Kidney (tissue), 14 donors: ENCODE data around the gene CAPN14. TPM values are rescaled to one million over a fixed set of nuclear protein-coding genes. Genes with fewer than 3 reads are reported as not detected.

Source experiments
- DNase-seq, 5 donors: peaks; one replicate each; pipeline ENCODE4 v3.0.0-alpha.2; 2013 to 2020
- FAIRE-seq: peaks from 2 replicates; lab custom pipeline; 2012; peaks lifted over from hg19 to GRCh38; lab: Jason Lieb, UNC
- H3K27ac ChIP-seq, 2 donors: one replicate each; pipeline ENCODE4 v1.7.0; 2013; ENCODE audit warnings: low read depth in 2 of 2, low read length in 2 of 2, inconsistent platforms in 1 of 2
- H3K27me3 ChIP-seq: one replicate; pipeline ENCODE4 v1.7.1; 2013; ENCODE audit warnings: low read length, inconsistent platforms; ENCODE audit not compliant: control insufficient read depth, insufficient read depth
- H3K36me3 ChIP-seq, 3 donors: one replicate each; pipeline versions ENCODE4 v1.7.0 to v1.7.1; 2013; ENCODE audit warnings: low read length in 3 of 3, control low read depth in 1 of 3, inconsistent platforms in 1 of 3; ENCODE audit not compliant: insufficient read depth in 3 of 3, control insufficient read depth in 2 of 3
- H3K4me1 ChIP-seq, 3 donors: one replicate each; pipeline versions ENCODE4 v1.7.0 to v1.7.1; 2013; ENCODE audit warnings: low read length in 3 of 3, inconsistent platforms in 1 of 3, low read depth in 1 of 3; ENCODE audit not compliant: control insufficient read depth in 2 of 3, insufficient read depth in 2 of 3
- H3K4me3 ChIP-seq, 3 donors: one replicate each; pipeline versions ENCODE4 v1.7.0 to v1.8.1; 2013; ENCODE audit warnings: low read length in 3 of 3, control low read depth in 1 of 3, inconsistent platforms in 1 of 3
- H3K9ac ChIP-seq, 3 donors: one replicate each; pipeline versions ENCODE4 v1.7.0 to v1.7.1; 2013; ENCODE audit warnings: low read length in 3 of 3, control low read depth in 1 of 3, inconsistent platforms in 1 of 3
- H3K9me3 ChIP-seq, 3 donors: one replicate each; pipeline versions ENCODE4 v1.7.0 to v1.7.1; 2013; ENCODE audit warnings: low read length in 3 of 3, control low read depth in 1 of 3, inconsistent platforms in 1 of 3; ENCODE audit not compliant: control insufficient read depth in 2 of 3, insufficient read depth in 1 of 3
- CTCF ChIP-seq: IDR thresholded peaks from 3 replicates; pipeline ENCODE4 v1.5.1; 2012; ENCODE audit warnings: mild to moderate bottlenecking, moderate library complexity, borderline replicate concordance; ENCODE audit not compliant: insufficient read depth; ENCODE audit errors: extremely low read depth
- intact Hi-C: fragments of 100-400 bp; cut with DNase I; formaldehyde crosslinking; loops from one replicate; pipeline ENCODE4 v1.11.1; 2022
- polyA plus RNA-seq: library from polyadenylated mRNA; stranded (reverse); fragments of 350-450 nt; fragmentation: Illumina TruSeq; extraction: RNeasy Lipid Tissue Mini Kit (QIAGEN cat#74804); gene quantifications from one replicate; pipeline ENCODE4 v1.2.3, GENCODE V29; 2014; ENCODE audit warnings: low read depth, low replicate concordance; ENCODE audit not compliant: insufficient read depth
- total RNA-seq: library from RNA; stranded (reverse); fragmentation: NEBNext Ultra II Directional; extraction: Animal tissue kit (Norgen Biotek cat#: 25700); gene quantifications from one replicate; pipeline ENCODE4 v1.2.1, GENCODE V29; 2021
- donor health status: control.
- donor health status: control.
- donor health status: control.
- donor health status: control.
- donor health status: control.
- donor health status: DM: yes; HTN: yes; CAD: no.
- donor health status: Normal renal cell carcinoma (clear cell type).

The CAPN14 gene
- total and polyA plus RNA-seq, 2 donors from 2014 or later = 0.22 to 0.25 TPM

GRCh38 chr2:31125918-31126695, 91.2 kb downstream of the CAPN14 start:
- Histone ChIP-seq H3K4me3 (no peak overlapping the region), H3K36me3 (peaks cover 0 to 10% (median 0%) of the 10 kb centered on the region in 3 donors), H3K4me1 (peaks cover 0 to 42% (median 13%) of the 10 kb centered on the region in 3 donors), H3K9me3 (no peaks in the 10 kb centered on the region), H3K9ac (no peak overlapping the region), H3K27ac (peak overlapping the region in 1 of 2 donors; percentile 32), H3K27me3 (no peaks in the 10 kb centered on the region)
- TF ChIP-seq CTCF = no peak
- intact Hi-C loops = no loop called here
- DNase-seq (no peak), FAIRE-seq (no peak)

GRCh38 chr2:31124904-31125303, 92.4 kb downstream of the CAPN14 start:
- DNase-seq = no peak
- Histone ChIP-seq H3K4me1 (peaks cover 0 to 32% (median 13%) of the 10 kb centered on the region in 3 donors), H3K9ac (no peak overlapping the region), H3K36me3 (peaks cover 0 to 10% (median 0%) of the 10 kb centered on the region in 3 donors), H3K9me3 (no peaks in the 10 kb centered on the region), H3K4me3 (no peak overlapping the region), H3K27me3 (no peaks in the 10 kb centered on the region), H3K27ac (peak overlapping the region in 1 of 2 donors; percentile 18)
- no peak for TF ChIP-seq CTCF
- intact Hi-C loops = no loop called here
- FAIRE-seq = no peak

Other genes starting within 250 kb of the CAPN14 start
- gene GALNT14, start 79.1 kb downstream of the CAPN14 start, total RNA-seq = 84.6 TPM
- gene GALNT14, start 79.1 kb downstream of the CAPN14 start, polyA plus RNA-seq = 90.3 TPM
- gene EHD3, start 16.6 kb upstream of the CAPN14 start, total RNA-seq = 9.5 TPM
- 45.3 TPM for gene EHD3, start 16.6 kb upstream of the CAPN14 start, polyA plus RNA-seq
- 3.1 TPM for gene XDH, start 197.2 kb upstream of the CAPN14 start, total RNA-seq
- not detected for gene XDH, start 197.2 kb upstream of the CAPN14 start, polyA plus RNA-seq